AG04450 (cell line): ENCODE data around the gene CSNK1G1. TPM values are rescaled to one million over a fixed set of nuclear protein-coding genes. Genes with fewer than 3 reads are reported as not detected.

ENCODE experiments used
- CTCF ChIA-PET: fragments of 300-600, 350-600 bp; formaldehyde crosslinking; extraction: SDS; loops from one replicate; lab custom pipeline; 2022; ENCODE audit warnings: antibody characterized with exemption, inconsistent platforms; lab: Charles Lee
- POLR2A ChIA-PET: fragments of 350-600 bp; formaldehyde crosslinking; extraction: SDS; loops from one replicate; lab custom pipeline; 2021; ENCODE audit warnings: antibody characterized with exemption, inconsistent platforms; lab: Yijun Ruan, JAX
- DNase-seq: peaks from one replicate; pipeline ENCODE4 v3.0.0-alpha.2; 2011; ENCODE audit warnings: low read depth, low spot score
- H3K27ac ChIP-seq: one replicate; pipeline ENCODE4 v1.5.1; 2012; ENCODE audit warnings: low read depth, low read length, control low read depth
- H3K27me3 ChIP-seq: one replicate; pipeline ENCODE4 v1.6.0; 2012; ENCODE audit warnings: low read length; ENCODE audit not compliant: control insufficient read depth, insufficient read depth
- H3K4me3 ChIP-seq: 2 replicates; pipeline ENCODE4 v1.5.1; 2011; ENCODE audit warnings: mild to moderate bottlenecking, low read depth, low read length, control low read depth
- H3K9me3 ChIP-seq: 2 replicates; pipeline ENCODE4 v1.5.1; 2012; ENCODE audit warnings: low read length; ENCODE audit not compliant: control insufficient read depth, insufficient read depth
- polyA plus RNA-seq: library from polyadenylated mRNA; depleted of rRNA; stranded (reverse); fragments of >200 nt; gene quantifications from 2 replicates; pipeline ENCODE4 v1.2.3, GENCODE V29; 2011; rRNA removed
- small RNA-seq: library from RNA; depleted of rRNA; stranded (forward); fragments of <200 nt; gene quantifications from one replicate; pipeline ENCODE3, GENCODE V24; 2012; ENCODE audit warnings: low read depth; ENCODE audit not compliant: insufficient read length
- TF ChIP-seq, protein P1 (sequence below): IDR thresholded peaks from 2 replicates; pipeline ENCODE4 v1.5.1; 2011; ENCODE audit warnings: low read depth, low read length, control low read depth, inconsistent platforms

Gene CSNK1G1
- polyA plus RNA-seq, 1 experiment = 24.3 TPM

DNA sequence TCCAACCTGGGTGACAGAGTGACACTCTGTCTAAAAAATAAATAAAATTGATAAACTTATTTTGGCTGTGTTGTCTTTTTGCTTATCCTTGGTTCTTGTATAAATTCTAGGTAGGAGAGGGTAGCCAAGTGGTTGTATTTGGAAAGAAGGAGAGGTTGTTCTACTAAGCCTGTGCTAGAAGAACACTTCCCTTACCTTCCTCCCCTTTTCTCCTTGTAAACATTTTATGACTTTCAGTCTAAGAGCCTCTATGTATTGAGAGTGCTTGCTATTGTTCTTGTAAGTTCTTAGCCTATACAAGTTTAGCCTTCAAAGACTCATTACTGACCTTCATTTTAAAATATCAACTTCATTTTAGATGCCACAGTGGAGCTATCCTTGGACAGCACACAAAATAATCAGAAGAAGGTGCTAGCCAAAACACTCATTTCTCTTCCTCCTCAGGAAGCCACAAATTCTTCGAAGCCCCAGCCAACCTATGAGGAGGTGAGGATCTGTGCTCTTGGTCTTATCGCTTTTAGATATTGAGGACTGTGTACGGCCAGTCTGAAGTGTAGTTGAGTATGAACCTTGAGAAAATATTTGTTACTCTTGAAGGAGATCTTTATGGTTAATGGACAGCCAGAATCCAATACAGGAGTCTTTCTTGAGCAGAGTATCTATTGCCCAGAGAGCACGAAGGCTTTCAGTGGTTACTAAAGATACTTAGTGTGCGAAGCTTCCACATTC is 238.1 kb downstream of the CSNK1G1 start:
- Histone ChIP-seq H3K27me3 (no peaks in the 10 kb centered on the region), H3K27ac (no peak overlapping the region), H3K4me3 (no peak overlapping the region), H3K9me3 (no peaks in the 10 kb centered on the region)
- DNase-seq = no peak
- ChIA-PET CTCF (no interaction called here), POLR2A (no interaction called here)
- TF ChIP-seq, protein P1, sequence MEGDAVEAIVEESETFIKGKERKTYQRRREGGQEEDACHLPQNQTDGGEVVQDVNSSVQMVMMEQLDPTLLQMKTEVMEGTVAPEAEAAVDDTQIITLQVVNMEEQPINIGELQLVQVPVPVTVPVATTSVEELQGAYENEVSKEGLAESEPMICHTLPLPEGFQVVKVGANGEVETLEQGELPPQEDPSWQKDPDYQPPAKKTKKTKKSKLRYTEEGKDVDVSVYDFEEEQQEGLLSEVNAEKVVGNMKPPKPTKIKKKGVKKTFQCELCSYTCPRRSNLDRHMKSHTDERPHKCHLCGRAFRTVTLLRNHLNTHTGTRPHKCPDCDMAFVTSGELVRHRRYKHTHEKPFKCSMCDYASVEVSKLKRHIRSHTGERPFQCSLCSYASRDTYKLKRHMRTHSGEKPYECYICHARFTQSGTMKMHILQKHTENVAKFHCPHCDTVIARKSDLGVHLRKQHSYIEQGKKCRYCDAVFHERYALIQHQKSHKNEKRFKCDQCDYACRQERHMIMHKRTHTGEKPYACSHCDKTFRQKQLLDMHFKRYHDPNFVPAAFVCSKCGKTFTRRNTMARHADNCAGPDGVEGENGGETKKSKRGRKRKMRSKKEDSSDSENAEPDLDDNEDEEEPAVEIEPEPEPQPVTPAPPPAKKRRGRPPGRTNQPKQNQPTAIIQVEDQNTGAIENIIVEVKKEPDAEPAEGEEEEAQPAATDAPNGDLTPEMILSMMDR = no peak

Small RNA genes lying within 50 kb of the gene (small RNA-seq; reads per million reads assigned to genes)
- not detected for gene RF00554

Other genes starting within 250 kb of the CSNK1G1 start
- 0.06 and 0.10 TPM in 2 replicates for gene SNX22, start 204.4 kb downstream of the CSNK1G1 start, polyA plus RNA-seq
- 1,298 and 1,311 TPM in 2 replicates for gene PPIB, start 193.2 kb downstream of the CSNK1G1 start, polyA plus RNA-seq
- gene PCLAF, start 25.3 kb upstream of the CSNK1G1 start, polyA plus RNA-seq = 93.8 and 104 TPM in 2 replicates
- 26.5 and 28.0 TPM in 2 replicates for gene TRIP4, start 31.7 kb upstream of the CSNK1G1 start, polyA plus RNA-seq
- 28.9 and 31.1 TPM in 2 replicates for gene ZNF609, start 104.4 kb upstream of the CSNK1G1 start, polyA plus RNA-seq